H9 (cell line): Measurements from ENCODE around the gene PTGFR. TPM values are rescaled to one million over a fixed set of nuclear protein-coding genes. Genes with fewer than 3 reads are reported as not detected.

Source experiments
- DNase-seq: peaks from one replicate; pipeline ENCODE4 v3.0.0-alpha.2; 2017
- H2AFZ ChIP-seq: one replicate; pipeline ENCODE4 v1.6.1; 2013; ENCODE audit warnings: mild to moderate bottlenecking, low read length, control low read depth, moderate library complexity
- H2AK5ac ChIP-seq: 2 replicates; pipeline ENCODE4 v1.6.1; 2013; ENCODE audit warnings: low read length, control low read depth, mixed read lengths; ENCODE audit not compliant: insufficient read length
- H2BK120ac ChIP-seq: one replicate; pipeline ENCODE4 v1.6.1; 2013; ENCODE audit warnings: low read depth, mild to moderate bottlenecking, low read length, control low read depth, inconsistent platforms; ENCODE audit not compliant: poor library complexity, severe bottlenecking
- H2BK12ac ChIP-seq: 2 replicates; pipeline ENCODE4 v1.6.1; 2013; ENCODE audit warnings: low read length, control low read depth, mixed read lengths, low read depth; ENCODE audit not compliant: insufficient read length
- H2BK15ac ChIP-seq: 2 replicates; pipeline ENCODE4 v1.6.1; 2013; ENCODE audit warnings: low read depth, low read length, control low read depth
- H2BK20ac ChIP-seq: one replicate; pipeline ENCODE4 v1.6.1; 2013; ENCODE audit warnings: low read depth, mild to moderate bottlenecking, low read length, control low read depth, inconsistent platforms; ENCODE audit not compliant: poor library complexity, severe bottlenecking
- H2BK5ac ChIP-seq: 2 replicates; pipeline ENCODE4 v1.6.1; 2013; ENCODE audit warnings: low read length, control low read depth, mixed read lengths; ENCODE audit not compliant: insufficient read length
- H3K14ac ChIP-seq: 2 replicates; pipeline ENCODE4 v1.6.1; 2013; ENCODE audit warnings: low read length, control low read depth; ENCODE audit not compliant: insufficient read depth
- H3K18ac ChIP-seq: 2 replicates; pipeline ENCODE4 v1.6.1; 2013; ENCODE audit warnings: low read depth, mild to moderate bottlenecking, mixed read lengths, low read length, control low read depth; ENCODE audit not compliant: insufficient read length
- H3K23ac ChIP-seq: 2 replicates; pipeline ENCODE4 v1.6.1; 2013; ENCODE audit warnings: low read length, control low read depth, mixed read lengths, low read depth; ENCODE audit not compliant: insufficient read length
- H3K23me2 ChIP-seq: 2 replicates; pipeline ENCODE4 v1.6.1; 2013; ENCODE audit warnings: low read depth, mild to moderate bottlenecking, mixed read lengths, low read length, control low read depth; ENCODE audit not compliant: insufficient read length, poor library complexity, severe bottlenecking
- H3K27ac ChIP-seq: 2 replicates; pipeline ENCODE4 v1.5.1; 2013; ENCODE audit warnings: low read length, control low read depth, mixed read lengths, low read depth; ENCODE audit not compliant: insufficient read length
- H3K27me3 ChIP-seq: 2 replicates; pipeline ENCODE4 v1.6.1; 2013; ENCODE audit warnings: low read length, control low read depth, inconsistent platforms; ENCODE audit not compliant: insufficient read depth
- H3K4ac ChIP-seq: 2 replicates; pipeline ENCODE4 v1.6.1; 2013; ENCODE audit warnings: low read depth, mild to moderate bottlenecking, control low read depth, inconsistent platforms, low read length, moderate library complexity
- H3K4me1 ChIP-seq: 2 replicates; pipeline ENCODE4 v1.6.1; 2013; ENCODE audit warnings: low read length, control low read depth, inconsistent platforms; ENCODE audit not compliant: insufficient read depth
- H3K4me2 ChIP-seq: 2 replicates; pipeline ENCODE4 v1.6.1; 2013; ENCODE audit warnings: low read length, control low read depth, mixed read lengths; ENCODE audit not compliant: insufficient read length, insufficient read depth
- H3K56ac ChIP-seq: 2 replicates; pipeline ENCODE4 v1.6.1; 2013; ENCODE audit warnings: low read depth, mild to moderate bottlenecking, mixed read lengths, low read length, control low read depth; ENCODE audit not compliant: insufficient read length
- H3K79me1 ChIP-seq: 2 replicates; pipeline ENCODE4 v1.6.1; 2013; ENCODE audit warnings: low read depth, mild to moderate bottlenecking, moderate library complexity, low read length, control low read depth, inconsistent platforms; ENCODE audit not compliant: insufficient read depth, poor library complexity, severe bottlenecking
- H3K79me2 ChIP-seq: 2 replicates; pipeline ENCODE4 v1.6.1; 2013; ENCODE audit warnings: low read length, control low read depth, inconsistent platforms; ENCODE audit not compliant: insufficient read depth
- H3K9ac ChIP-seq: 2 replicates; pipeline ENCODE4 v1.6.1; 2013; ENCODE audit warnings: low read length, control low read depth, mixed read lengths; ENCODE audit not compliant: insufficient read length; ENCODE audit errors: extremely low read depth
- H3K9me3 ChIP-seq: one replicate; pipeline ENCODE4 v1.6.1; 2013; ENCODE audit warnings: low read depth, low read length, inconsistent platforms; ENCODE audit not compliant: control insufficient read depth
- H3T11ph ChIP-seq: one replicate; pipeline ENCODE4 v1.6.1; 2013; ENCODE audit warnings: mild to moderate bottlenecking, low read length, control low read depth, inconsistent platforms
- H4K20me1 ChIP-seq: one replicate; pipeline ENCODE4 v1.6.1; 2013; ENCODE audit not compliant: control insufficient read depth, insufficient read length, insufficient read depth
- H4K5ac ChIP-seq: 2 replicates; pipeline ENCODE4 v1.6.1; 2013; ENCODE audit warnings: low read depth, mild to moderate bottlenecking, mixed read lengths, low read length, control low read depth; ENCODE audit not compliant: insufficient read length
- H4K8ac ChIP-seq: replicated peaks from 2 replicates; pipeline ENCODE4 v1.6.1; 2013; ENCODE audit warnings: low read length, control low read depth, mixed read lengths, low read depth; ENCODE audit not compliant: insufficient read length
- H4K91ac ChIP-seq: 2 replicates; pipeline ENCODE4 v1.6.1; 2013; ENCODE audit warnings: low read depth, mild to moderate bottlenecking, moderate library complexity, mixed read lengths, low read length, control low read depth; ENCODE audit not compliant: insufficient read length
- H3K27ac Mint-ChIP-seq, 3 experiments: 2 replicates in 2 of 3; 3 replicates in 1 of 3; pipeline ENCODE4 v1.8.0; 2020 to 2021; ENCODE audit warnings: mixed read lengths in 3 of 3, mild to moderate bottlenecking in 1 of 3, moderate library complexity in 1 of 3
- H3K27me3 Mint-ChIP-seq: 2 replicates; pipeline ENCODE4 v1.8.0; 2021; ENCODE audit warnings: low read depth, mild to moderate bottlenecking, moderate library complexity, mixed read lengths
- H3K36me3 Mint-ChIP-seq, 3 experiments: 2 replicates in 2 of 3; 3 replicates in 1 of 3; pipeline ENCODE4 v1.8.0; 2020 to 2021; ENCODE audit warnings: low read depth in 3 of 3, mixed read lengths in 3 of 3; ENCODE audit not compliant: insufficient read depth in 1 of 3
- H3K4me1 Mint-ChIP-seq, 2 experiments: 2 replicates each; pipeline ENCODE4 v1.8.0; 2020; ENCODE audit warnings: mixed read lengths in 2 of 2
- H3K4me3 Mint-ChIP-seq, 2 experiments: 2 replicates in 1 of 2; 3 replicates in 1 of 2; pipeline ENCODE4 v1.8.0; 2020 to 2021; ENCODE audit warnings: mild to moderate bottlenecking in 2 of 2, mixed read lengths in 2 of 2, moderate library complexity in 1 of 2
- H3K9me3 Mint-ChIP-seq, 2 experiments: 2 replicates in 1 of 2; 3 replicates in 1 of 2; pipeline ENCODE4 v1.8.0; 2020; ENCODE audit warnings: mild to moderate bottlenecking in 2 of 2, mixed read lengths in 2 of 2, moderate library complexity in 1 of 2
- total RNA-seq: library from RNA; stranded (reverse); gene quantifications from 2 replicates; pipeline ENCODE4 v1.2.1, GENCODE V29; 2021
- TF ChIP-seq, protein P1 (sequence below): fragments of 200-600 bp; sonication (generic); conservative IDR thresholded peaks from 3 replicates; pipeline ENCODE4 v1.8.0; 2021; ENCODE audit warnings: antibody characterized with exemption, mild to moderate bottlenecking

PTGFR gene
- total RNA-seq, 1 experiment from 2014 or later = not detected

DNA sequence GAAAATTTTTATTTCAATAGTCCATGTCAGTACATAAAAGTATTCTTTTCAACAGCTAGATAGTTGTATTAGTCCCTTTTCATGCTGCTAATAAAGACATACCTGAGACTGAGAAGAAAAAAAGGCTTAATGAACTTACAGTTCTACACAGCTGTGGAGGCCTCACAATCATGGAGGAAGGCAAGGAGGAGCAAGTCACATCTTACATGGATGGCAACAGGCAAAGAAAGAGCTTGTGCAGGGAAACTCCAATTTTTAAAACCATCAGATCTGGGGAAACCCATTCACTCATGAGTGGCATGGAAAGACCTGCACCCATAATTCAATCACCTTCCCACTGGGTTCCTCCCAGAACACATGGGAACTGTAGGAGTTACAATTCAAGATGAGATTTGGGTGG, 50.7 kb downstream of the PTGFR start:
- H4K5ac ChIP-seq = no peak overlapping the region
- no peak overlapping the region for H4K91ac ChIP-seq
- no peaks in the 10 kb centered on the region for H3K27me3 ChIP-seq
- H4K8ac ChIP-seq = no peak overlapping the region
- no peak overlapping the region for H2BK15ac ChIP-seq
- H3K27ac ChIP-seq = no peak overlapping the region
- no peak overlapping the region for H3K14ac ChIP-seq
- H3K27me3 Mint-ChIP-seq = no peaks in the 10 kb centered on the region
- H3K4me3 Mint-ChIP-seq = no peak overlapping the region
- H3K18ac ChIP-seq = no peak overlapping the region
- H2AFZ ChIP-seq = no peak overlapping the region
- no peak overlapping the region for H3K56ac ChIP-seq
- H4K20me1 ChIP-seq = no peaks in the 10 kb centered on the region
- no peak overlapping the region for H3K4me2 ChIP-seq
- H2BK20ac ChIP-seq = no peak overlapping the region
- H2BK5ac ChIP-seq = no peak overlapping the region
- H2BK120ac ChIP-seq = no peak overlapping the region
- H3K79me1 ChIP-seq = no peaks in the 10 kb centered on the region
- no peak overlapping the region for H3T11ph ChIP-seq
- H3K4me1 Mint-ChIP-seq = no peaks in the 10 kb centered on the region
- peaks cover 2 to 5% (median 2%) of the 10 kb centered on the region in 3 experiments; a peak in 6 of 7 replicates for H3K36me3 Mint-ChIP-seq
- no peak overlapping the region for H3K4ac ChIP-seq
- DNase-seq = no peak
- H3K9ac ChIP-seq = no peak overlapping the region
- no peak overlapping the region for H3K27ac Mint-ChIP-seq
- no peaks in the 10 kb centered on the region for H3K9me3 ChIP-seq
- no peak overlapping the region for H3K23ac ChIP-seq
- no peak overlapping the region for H2AK5ac ChIP-seq
- H3K4me1 ChIP-seq = no peaks in the 10 kb centered on the region
- peaks cover 10 to 19% of the 10 kb centered on the region in 2 experiments; a peak in 4 of 5 replicates for H3K9me3 Mint-ChIP-seq
- TF ChIP-seq, protein P1, sequence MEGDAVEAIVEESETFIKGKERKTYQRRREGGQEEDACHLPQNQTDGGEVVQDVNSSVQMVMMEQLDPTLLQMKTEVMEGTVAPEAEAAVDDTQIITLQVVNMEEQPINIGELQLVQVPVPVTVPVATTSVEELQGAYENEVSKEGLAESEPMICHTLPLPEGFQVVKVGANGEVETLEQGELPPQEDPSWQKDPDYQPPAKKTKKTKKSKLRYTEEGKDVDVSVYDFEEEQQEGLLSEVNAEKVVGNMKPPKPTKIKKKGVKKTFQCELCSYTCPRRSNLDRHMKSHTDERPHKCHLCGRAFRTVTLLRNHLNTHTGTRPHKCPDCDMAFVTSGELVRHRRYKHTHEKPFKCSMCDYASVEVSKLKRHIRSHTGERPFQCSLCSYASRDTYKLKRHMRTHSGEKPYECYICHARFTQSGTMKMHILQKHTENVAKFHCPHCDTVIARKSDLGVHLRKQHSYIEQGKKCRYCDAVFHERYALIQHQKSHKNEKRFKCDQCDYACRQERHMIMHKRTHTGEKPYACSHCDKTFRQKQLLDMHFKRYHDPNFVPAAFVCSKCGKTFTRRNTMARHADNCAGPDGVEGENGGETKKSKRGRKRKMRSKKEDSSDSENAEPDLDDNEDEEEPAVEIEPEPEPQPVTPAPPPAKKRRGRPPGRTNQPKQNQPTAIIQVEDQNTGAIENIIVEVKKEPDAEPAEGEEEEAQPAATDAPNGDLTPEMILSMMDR = no peak
- H3K79me2 ChIP-seq = no peaks in the 10 kb centered on the region
- H2BK12ac ChIP-seq = no peak overlapping the region
- no peaks in the 10 kb centered on the region for H3K23me2 ChIP-seq
